NCI-H1930 (cell line): ENCODE results near the gene CCNY.

Experiments
- DNase-seq, 2 experiments: peaks; one replicate each; lab custom pipeline; 2025; lab: John Stamatoyannopoulos, UW

CCNY gene

DNA sequence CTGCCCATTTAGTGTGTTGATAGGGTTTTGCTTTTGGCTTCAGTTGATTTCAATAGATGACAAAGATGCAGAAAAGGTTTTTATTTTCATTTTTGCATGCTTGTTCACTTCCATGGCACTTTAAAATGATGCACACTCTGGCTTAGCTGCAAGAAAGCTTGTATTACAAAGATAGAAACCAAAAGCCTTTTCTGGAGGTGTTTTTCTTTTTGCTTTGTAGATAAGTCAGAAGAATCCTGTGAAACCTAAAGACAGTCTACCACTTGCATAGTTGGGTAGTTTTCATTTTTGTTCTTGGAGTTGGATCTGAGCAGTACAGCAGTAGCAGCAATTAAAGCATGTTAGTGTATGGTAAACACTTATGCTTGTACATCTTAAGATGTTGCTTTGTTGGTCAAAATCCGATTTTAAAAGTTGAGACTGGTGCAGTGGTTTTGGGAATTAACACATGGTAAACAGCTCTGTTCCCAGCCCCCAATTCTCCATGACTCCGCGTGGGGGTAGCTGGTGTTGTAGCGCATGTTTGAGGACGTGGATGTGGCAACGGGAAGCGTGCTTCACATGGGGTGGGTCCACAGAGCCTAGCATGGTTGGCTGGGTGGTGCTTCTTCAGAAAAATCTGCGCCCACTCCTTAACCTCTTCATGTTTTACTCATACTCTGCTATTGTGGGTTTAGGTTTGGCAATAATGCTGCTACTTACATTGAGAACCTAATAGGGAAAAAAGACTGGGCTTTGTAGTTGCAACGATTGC lies 19.8 kb downstream of the CCNY start:
- no peak for DNase-seq

DNA sequence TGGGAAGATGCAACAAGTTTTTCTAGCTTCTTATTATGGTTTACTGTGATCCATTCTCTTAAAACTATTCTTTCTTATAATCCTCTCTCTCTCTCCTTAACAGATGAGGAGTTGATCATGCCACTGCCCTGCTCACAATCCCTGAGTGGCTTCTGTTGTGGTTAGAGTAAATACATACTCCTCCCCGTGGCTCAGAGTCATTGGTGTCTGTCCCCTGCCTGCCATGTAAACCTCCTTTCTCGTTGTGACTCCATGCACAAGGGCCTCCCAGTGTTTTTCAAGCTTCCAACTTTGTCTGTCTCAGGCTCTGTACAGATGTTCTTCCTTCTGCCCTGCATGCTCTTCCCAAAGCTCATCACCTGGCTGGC lies 20.4 kb downstream of the CCNY start:
- no peak for DNase-seq

DNA sequence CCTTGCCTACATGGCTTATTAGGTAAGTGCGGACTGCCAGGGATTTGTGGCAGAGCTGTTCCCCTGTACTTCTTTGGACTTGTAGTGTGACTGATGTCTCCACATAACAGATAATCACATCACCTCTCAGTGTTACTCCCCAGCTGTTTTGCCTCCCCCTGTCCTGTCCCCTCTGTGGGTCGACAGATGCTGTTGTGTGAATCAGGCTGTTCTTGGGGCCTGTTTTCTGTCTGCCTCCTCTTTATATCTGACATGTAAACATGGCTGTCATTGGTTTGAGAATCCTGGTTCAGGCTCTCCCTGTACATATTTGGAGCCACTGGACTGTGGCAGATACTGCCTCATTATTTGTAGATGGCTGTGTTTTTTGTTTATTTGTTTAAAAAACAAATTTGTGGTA lies 22.7 kb downstream of the CCNY start:
- DNase-seq: no peak

DNA sequence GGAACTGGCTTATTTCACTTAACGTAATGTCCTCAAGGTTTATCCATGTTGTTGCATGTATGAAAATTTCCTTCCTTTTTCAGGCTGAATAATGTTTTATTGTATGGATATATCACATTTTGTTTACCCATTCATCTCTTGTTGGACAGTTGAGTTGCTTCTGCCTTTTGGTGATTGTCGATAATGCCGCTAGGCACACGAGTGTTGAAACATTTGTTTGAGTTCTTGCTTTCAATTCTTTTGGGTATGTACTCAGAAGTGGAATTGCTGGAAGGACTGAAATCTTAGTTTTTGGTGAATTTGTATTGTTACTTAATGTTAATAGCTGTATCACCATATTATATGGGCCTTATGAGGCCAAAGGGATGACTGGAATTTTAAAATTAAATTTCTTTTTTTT lies 23.6 kb downstream of the CCNY start:
- DNase-seq: no peak

- DNase-seq: no peak
These were observed 26.5 kb downstream of the CCNY start for GRCh38 chr10:35362701-35363350.

DNA sequence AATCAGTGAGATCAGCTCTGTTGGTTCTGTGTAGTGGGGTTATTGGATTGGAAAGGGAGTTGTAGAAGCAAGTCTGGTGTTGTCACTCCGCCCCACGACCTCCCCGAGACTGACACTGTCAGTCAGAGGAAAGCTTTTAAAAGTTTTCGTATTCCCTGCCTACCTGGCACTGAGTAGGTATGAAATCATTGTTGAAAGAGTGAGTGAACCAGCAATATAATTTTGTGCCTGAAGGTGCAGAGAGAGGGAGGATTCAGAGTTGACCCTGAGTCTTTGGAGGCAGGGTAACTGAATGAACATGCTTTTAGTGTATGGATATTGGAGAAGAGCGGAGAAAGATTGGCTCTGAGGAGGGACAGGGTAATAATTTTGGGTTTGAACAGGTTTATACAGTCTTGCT lies 27.3 kb downstream of the CCNY start:
- no peak for DNase-seq

- DNase-seq: no peak
These were observed 28.5 kb downstream of the CCNY start for GRCh38 chr10:35364808-35365207.

DNA sequence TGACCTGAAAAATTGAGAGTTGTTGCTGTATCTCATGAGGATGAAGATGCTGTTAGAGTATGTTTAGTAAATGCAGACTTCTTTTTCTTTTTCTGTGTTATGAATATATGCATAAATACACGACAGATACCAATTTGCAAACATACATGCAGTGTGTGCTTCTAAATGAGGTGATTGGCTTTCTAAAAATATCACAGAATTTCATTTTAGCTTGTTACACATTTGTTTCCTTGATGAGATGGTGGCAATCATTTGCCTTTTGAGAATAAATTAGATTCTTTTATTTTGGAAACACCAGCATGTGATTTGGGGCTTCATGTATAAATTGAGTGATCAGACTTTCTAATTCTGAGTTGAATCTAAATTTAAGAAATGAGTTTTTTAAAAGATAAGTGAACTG lies 29.7 kb downstream of the CCNY start:
- no peak for DNase-seq

DNA sequence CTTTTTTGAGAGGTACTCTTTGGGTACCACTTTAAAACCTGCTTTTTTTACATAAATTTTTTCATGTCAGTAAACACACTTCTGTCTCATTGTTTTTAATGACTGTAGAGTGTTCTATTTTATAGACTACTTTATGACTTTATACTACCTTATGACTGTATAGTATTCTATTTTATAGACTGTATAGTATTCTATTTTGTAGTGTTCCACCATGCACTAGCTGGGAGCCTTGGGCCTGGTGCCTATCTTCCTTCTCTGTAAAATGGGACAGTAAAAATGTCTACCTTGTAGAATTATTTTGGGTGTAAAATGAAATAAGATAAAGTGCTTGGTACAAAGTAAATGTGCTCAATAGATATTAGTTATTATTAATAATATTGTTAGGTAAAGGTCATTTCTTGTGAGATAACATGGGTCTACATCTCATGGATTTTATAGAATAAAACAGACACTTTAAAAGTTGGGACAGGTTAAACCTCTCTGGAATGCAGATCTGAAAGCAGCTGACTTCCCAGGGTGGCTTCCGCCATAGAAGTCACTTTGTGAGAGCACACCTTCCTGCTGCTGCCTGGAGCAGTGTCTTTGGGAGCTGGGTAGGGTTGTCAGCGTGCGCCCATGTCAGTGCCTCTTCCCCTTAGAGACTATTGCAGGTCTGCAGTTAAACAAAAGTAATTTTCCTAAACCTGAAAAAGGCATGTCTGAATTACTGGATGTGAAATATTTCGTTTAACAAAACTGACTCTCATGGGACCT lies 31.0 kb downstream of the CCNY start:
- DNase-seq: no peak

DNA sequence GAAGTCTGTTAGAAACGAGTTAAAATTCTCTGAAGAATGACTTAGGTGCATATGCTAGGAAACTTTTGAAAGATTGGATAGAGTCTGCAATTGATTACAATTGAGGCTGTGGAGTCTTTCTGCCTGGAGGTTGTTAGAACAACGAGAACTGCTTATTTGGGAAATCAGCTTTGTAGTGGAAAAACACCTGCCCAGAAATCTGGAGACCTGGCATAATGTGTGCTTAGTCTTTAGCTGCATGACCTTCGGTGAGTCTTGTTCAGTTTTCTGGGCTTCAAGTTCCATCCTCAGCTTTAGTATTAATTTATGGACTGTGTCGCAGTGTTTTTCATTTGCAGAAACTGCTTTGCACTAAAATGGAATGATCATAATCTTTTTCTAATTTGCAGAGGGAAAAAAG lies 31.7 kb downstream of the CCNY start:
- no peak for DNase-seq

- no peak for DNase-seq
These were observed 32.3 kb downstream of the CCNY start for GRCh38 chr10:35368485-35369048.

DNA sequence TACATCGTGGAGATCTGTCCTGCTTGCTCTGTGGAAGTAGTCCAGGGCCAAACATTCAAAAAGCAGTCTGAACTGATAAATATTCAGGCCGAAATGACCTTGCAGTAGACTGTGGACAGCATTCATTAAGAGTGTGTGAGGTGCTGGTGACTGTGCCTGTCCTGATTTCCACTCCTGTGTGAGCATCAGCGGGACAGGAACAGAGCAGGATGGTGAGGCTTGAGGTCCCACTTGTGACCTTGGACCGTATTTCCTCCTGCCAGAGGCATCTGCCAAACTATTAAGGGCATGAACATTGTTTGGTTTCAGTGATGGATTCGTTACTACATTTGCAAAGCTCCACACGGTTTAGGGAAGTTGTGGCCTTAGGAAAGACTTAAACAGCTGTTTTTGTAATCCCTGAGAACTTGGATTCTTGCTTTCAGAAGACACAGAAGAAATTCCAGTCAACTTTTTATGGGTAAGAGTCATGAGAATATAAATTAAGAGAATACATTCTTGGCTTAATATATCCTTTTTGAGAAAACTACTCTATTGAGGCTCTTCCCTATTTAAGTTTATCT lies 32.8 kb downstream of the CCNY start:
- DNase-seq: no peak

- DNase-seq: no peak
These were observed 35.4 kb downstream of the CCNY start for GRCh38 chr10:35371731-35372130.

DNA sequence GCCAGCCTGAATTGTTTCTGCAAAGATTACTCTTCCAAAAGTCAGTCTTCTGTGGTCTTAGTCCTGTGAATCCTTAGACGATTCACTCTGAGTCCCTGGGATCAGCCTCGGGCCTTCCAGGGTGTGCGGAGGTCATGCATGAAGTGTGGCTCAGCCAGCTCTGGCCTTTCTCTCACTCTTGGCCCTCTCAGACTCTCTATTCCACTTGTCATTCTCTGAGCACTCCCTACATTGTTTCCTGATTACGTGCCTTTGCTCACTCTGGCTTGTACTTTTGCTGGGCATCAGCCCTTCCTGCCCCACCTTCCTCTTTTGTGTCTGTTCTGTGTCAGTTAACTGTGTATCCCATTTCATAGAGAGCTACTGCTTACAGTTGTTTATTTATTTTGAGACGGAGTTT lies 36.0 kb downstream of the CCNY start:
- no peak for DNase-seq

DNA sequence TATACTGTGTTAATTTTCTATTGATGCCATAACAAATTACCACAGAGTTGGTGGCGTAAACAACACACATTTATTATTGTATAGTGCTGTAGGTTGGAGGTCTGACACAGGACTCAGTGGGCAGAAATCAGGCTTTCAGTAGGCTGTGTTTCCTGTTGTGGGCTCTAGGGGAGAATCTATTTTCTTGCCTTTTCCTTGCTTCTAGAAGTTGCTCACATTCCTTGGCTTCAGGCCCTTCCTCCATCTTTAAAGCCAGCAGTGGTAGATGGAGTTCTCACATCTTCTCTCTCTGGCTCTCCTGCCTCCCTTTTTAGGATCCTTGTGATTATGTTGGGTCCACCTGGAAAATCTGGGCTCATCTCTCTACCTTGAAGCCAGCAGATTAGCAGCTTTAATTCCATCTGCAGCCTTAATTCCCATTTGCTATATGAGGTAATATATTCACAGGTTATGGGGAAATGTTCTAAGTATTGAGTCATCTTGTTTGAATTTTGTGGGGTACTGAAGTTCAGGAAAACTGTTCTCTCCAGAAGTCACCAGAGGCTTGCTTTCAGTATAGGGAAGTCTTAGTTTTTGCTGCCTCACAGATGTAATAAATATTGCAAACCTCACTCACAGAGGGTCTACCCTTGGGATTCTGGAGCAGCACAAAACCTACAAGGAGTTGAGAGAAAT lies 38.9 kb downstream of the CCNY start:
- DNase-seq: no peak

- DNase-seq: no peak
These were observed 40.9 kb downstream of the CCNY start for GRCh38 chr10:35377050-35377728.

DNA sequence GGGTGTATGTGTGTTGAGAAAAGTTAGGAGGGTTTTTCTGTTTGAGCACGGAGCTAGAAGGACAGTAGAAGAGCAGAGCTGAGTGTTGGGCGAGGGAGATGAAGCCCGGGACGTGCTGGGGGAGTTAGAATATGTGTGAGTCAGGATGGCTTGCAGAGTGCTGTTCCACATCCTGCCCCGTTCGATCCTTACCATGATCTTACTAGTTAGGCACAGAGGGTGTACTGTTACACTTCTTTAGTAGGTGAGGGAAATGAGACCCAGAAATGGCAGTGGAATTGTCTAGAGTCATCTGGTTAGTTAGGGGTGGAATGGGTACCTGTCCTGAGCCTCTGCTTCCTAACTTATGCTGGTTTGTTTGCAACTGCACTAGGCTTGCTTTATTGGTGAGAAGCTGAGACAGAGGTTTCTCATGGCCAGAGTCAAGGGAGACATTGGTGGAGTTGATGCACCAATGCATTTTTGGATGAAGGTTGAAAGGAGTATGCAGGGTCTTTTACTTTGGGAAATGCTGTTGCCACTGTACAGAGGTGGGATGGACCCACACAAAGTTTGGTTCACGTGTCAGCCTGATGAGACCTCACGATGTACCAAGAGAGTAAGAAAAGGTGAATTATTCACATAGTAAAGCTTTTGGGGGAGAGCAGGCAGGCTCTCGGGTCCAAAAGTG lies 42.4 kb downstream of the CCNY start:
- DNase-seq: no peak

DNA sequence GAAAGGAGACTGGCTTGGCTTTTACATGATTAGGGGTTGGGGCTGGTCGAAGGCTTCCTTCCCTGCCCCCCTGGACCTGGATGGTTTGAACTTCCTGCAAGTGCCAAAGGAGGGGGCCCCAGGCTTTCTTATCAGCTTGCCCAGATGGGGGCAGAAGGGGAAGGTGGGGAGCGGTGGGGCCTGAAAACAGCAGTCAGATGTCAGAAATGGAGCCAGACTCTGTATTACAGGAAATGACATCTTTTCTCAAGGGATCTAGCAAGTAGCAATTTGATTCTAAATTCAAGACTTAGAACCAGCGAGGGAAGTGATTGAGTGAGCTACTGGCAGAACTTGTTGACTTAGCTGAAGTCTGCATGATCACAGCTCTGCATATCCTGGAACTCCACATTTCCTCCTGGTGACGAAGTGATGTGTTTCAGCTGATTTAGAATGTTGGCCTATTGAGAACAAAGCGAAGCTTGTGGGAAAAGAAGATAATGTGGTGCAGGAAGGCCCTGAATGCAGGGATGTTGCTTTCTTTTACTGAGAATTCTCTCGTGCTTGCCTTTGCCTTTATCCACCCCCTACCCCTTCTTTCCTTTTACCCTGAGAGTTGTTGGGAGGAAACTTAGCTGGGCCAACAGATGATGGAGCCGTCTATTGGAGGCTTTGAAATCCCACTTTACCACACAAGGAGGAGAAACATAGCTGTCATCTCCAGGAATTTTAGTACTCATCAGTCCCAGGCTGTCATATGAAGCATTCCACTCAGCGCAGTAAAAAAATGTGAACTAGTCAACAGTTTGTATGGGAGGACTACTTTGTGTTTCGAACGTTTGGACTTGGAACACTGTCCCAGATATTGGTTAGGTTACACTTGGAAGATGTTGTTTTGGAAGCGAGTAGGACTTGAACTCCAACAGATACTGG lies 43.2 kb downstream of the CCNY start:
- DNase-seq: no peak

- DNase-seq: no peak
These were observed 45.8 kb downstream of the CCNY start for GRCh38 chr10:35382096-35382495.
